ENCODE measurements around the gene MOV10L1.

MOV10L1 gene

GRCh38 chr22:50123119-50123518 lies 33.3 kb downstream of the MOV10L1 start:
- H4K8ac ChIP-seq (ENCODE audit: low read depth, low read length) = no peak overlapping the region
- no peak overlapping the region for H3K9ac ChIP-seq (ENCODE audit: low read length)
- H3K4me1 ChIP-seq (ENCODE audit: control insufficient read depth, low read depth, low read length) = no peaks in the 10 kb centered on the region
- no peak overlapping the region for H3K27ac ChIP-seq (ENCODE audit: low read depth, low read length)
- H3K18ac ChIP-seq (ENCODE audit: low read length) = no peak overlapping the region
- no peak overlapping the region for H3K56ac ChIP-seq (ENCODE audit: low read length)
- H3K79me1 ChIP-seq (ENCODE audit: low read length) = no peaks in the 10 kb centered on the region
- no peak overlapping the region for H3K4me2 ChIP-seq (ENCODE audit: low read length)
- H2BK120ac ChIP-seq (ENCODE audit: low read depth, low read length) = no peak overlapping the region
- H3K23ac ChIP-seq (ENCODE audit: low read length) = no peak overlapping the region
- H2AK5ac ChIP-seq (ENCODE audit: low read length) = no peak overlapping the region
- DNase-seq = no peak
- no peaks in the 10 kb centered on the region for H3K27me3 ChIP-seq (ENCODE audit: insufficient read depth, low read length, poor library complexity)
- no peak overlapping the region for H2BK5ac ChIP-seq (ENCODE audit: low read length)
- no peaks in the 10 kb centered on the region for H3K79me2 ChIP-seq (ENCODE audit: control insufficient read depth, insufficient read depth, low read length)
- no peak overlapping the region for H4K5ac ChIP-seq (ENCODE audit: low read length)
- H3K4ac ChIP-seq (ENCODE audit: low read depth, low read length) = no peak overlapping the region
- H3K36me3 ChIP-seq (ENCODE audit: control insufficient read depth, insufficient read depth, low read length) = no peaks in the 10 kb centered on the region
- WGBS (ENCODE audit: extremely low coverage, insufficient coverage, low lambda C conversion rate) = no CpG with 5 or more reads among the region's 4 CpGs
- no peak overlapping the region for H3K4me3 ChIP-seq (ENCODE audit: low read length)
- no peak overlapping the region for H2BK15ac ChIP-seq (replicated peaks; ENCODE audit: low read depth)

- no peak overlapping the region for H4K5ac ChIP-seq (ENCODE audit: low read length)
- H3K9ac ChIP-seq (ENCODE audit: low read length) = no peak overlapping the region
- no peak overlapping the region for H3K56ac ChIP-seq (ENCODE audit: low read length)
- no peak overlapping the region for H2AK5ac ChIP-seq (ENCODE audit: low read length)
- DNase-seq = no peak
- H2BK15ac ChIP-seq (replicated peaks; ENCODE audit: low read depth) = no peak overlapping the region
- no peak overlapping the region for H3K4me3 ChIP-seq (ENCODE audit: low read length)
- no peak overlapping the region for H2BK5ac ChIP-seq (ENCODE audit: low read length)
- no peak overlapping the region for H3K27ac ChIP-seq (ENCODE audit: low read depth, low read length)
- no peaks in the 10 kb centered on the region for H3K79me2 ChIP-seq (ENCODE audit: control insufficient read depth, insufficient read depth, low read length)
- no peaks in the 10 kb centered on the region for H3K36me3 ChIP-seq (ENCODE audit: control insufficient read depth, insufficient read depth, low read length)
- H3K4me1 ChIP-seq (ENCODE audit: control insufficient read depth, low read depth, low read length) = no peaks in the 10 kb centered on the region
- no peak overlapping the region for H3K18ac ChIP-seq (ENCODE audit: low read length)
- H3K4me2 ChIP-seq (ENCODE audit: low read length) = no peak overlapping the region
- no CpG with 5 or more reads among the region's 9 CpGs for WGBS (ENCODE audit: extremely low coverage, insufficient coverage, low lambda C conversion rate)
- no peak overlapping the region for H3K4ac ChIP-seq (ENCODE audit: low read depth, low read length)
- H3K79me1 ChIP-seq (ENCODE audit: low read length) = no peaks in the 10 kb centered on the region
- H2BK120ac ChIP-seq (ENCODE audit: low read depth, low read length) = no peak overlapping the region
- no peaks in the 10 kb centered on the region for H3K27me3 ChIP-seq (ENCODE audit: insufficient read depth, low read length, poor library complexity)
- no peak overlapping the region for H4K8ac ChIP-seq (ENCODE audit: low read depth, low read length)
- H3K23ac ChIP-seq (ENCODE audit: low read length) = no peak overlapping the region
Observed at GRCh38 chr22:50125029-50125428, 35.2 kb downstream of the MOV10L1 start.

DNA sequence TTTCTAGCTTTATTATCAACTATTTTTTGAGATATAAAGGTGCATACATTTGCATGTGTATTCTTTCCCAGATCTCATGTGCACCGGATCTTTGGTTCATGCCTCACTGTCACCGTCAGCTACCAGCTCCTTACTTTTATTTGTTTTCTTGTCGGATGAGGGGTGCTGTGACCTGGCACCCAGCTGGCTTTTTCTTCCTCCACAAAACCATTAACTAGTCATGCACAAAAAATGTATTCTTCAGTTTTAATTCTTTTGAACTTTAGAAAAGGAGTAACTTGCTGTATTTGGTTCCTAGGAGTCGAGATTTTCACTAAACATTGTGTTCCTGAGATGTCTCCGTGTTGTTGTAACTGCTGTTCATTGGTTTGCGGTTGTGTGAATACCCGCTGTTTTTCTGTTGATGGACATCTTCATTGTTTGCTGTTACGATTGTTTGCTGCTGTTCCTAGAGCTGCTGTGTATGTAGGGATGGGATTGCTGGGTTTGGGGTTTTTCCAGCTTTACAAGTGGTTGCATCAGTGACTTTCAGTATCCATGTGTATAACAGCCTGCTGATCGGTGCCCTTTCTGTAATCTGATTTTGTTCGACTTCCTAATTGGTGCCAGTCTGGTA lies 39.4 kb downstream of the MOV10L1 start:
- WGBS (ENCODE audit: extremely low coverage, insufficient coverage, low lambda C conversion rate) = no CpG with 5 or more reads among the region's 10 CpGs
- Histone ChIP-seq H2BK5ac (ENCODE audit: low read length) (no peak overlapping the region), H2BK15ac (replicated peaks; ENCODE audit: low read depth) (no peak overlapping the region)

DNA sequence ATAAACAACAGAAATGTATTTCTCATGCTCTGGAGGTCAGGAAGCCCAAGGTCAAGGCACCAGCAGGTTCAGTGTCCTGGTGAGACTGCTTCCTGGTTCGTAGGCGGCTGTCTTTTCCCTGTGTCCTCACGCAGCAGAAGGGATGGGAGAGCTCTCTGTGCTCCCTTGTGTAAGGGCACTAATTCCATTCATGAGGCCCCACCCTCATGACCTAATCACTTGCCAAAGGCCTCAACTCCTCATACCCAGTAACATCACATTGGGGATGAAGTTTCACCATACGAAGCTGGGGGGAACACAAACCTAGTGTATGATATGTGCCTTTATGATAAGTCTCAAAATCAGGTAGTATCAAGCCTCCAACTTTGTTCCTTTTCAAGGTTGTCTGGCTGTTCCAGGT lies 42.1 kb downstream of the MOV10L1 start:
- Histone ChIP-seq H3K18ac (ENCODE audit: low read length) (no peak overlapping the region), H3K36me3 (ENCODE audit: control insufficient read depth, insufficient read depth, low read length) (no peaks in the 10 kb centered on the region), H3K9ac (ENCODE audit: low read length) (no peak overlapping the region), H2BK15ac (replicated peaks; ENCODE audit: low read depth) (no peak overlapping the region), H3K4me3 (ENCODE audit: low read length) (no peak overlapping the region), H2BK5ac (ENCODE audit: low read length) (no peak overlapping the region), H3K27me3 (ENCODE audit: insufficient read depth, low read length, poor library complexity) (no peaks in the 10 kb centered on the region), H3K4me2 (ENCODE audit: low read length) (no peak overlapping the region), H3K79me1 (ENCODE audit: low read length) (no peaks in the 10 kb centered on the region), H3K27ac (ENCODE audit: low read depth, low read length) (no peak overlapping the region), H4K8ac (ENCODE audit: low read depth, low read length) (no peak overlapping the region), H2AK5ac (ENCODE audit: low read length) (no peak overlapping the region), H3K4me1 (ENCODE audit: control insufficient read depth, low read depth, low read length) (no peaks in the 10 kb centered on the region), H2BK120ac (ENCODE audit: low read depth, low read length) (no peak overlapping the region), H3K4ac (ENCODE audit: low read depth, low read length) (no peak overlapping the region), H4K5ac (ENCODE audit: low read length) (no peak overlapping the region), H3K56ac (ENCODE audit: low read length) (no peak overlapping the region), H3K23ac (ENCODE audit: low read length) (no peak overlapping the region), H3K79me2 (ENCODE audit: control insufficient read depth, insufficient read depth, low read length) (no peaks in the 10 kb centered on the region)
- DNase-seq = no peak
- no CpG with 5 or more reads among the region's 4 CpGs for WGBS (ENCODE audit: extremely low coverage, insufficient coverage, low lambda C conversion rate)

More for the DNA sequence above, 39.4 kb downstream of the MOV10L1 start:
- H3K79me2 ChIP-seq (ENCODE audit: control insufficient read depth, insufficient read depth, low read length) = no peaks in the 10 kb centered on the region
- H3K4me2 ChIP-seq (ENCODE audit: low read length) = no peak overlapping the region
- H3K27me3 ChIP-seq (ENCODE audit: insufficient read depth, low read length, poor library complexity) = no peaks in the 10 kb centered on the region
- no peaks in the 10 kb centered on the region for H3K79me1 ChIP-seq (ENCODE audit: low read length)
- no peak overlapping the region for H4K5ac ChIP-seq (ENCODE audit: low read length)
- no peak overlapping the region for H3K27ac ChIP-seq (ENCODE audit: low read depth, low read length)
- H3K9ac ChIP-seq (ENCODE audit: low read length) = no peak overlapping the region
- no peak for DNase-seq
- H3K36me3 ChIP-seq (ENCODE audit: control insufficient read depth, insufficient read depth, low read length) = no peaks in the 10 kb centered on the region
- H2BK120ac ChIP-seq (ENCODE audit: low read depth, low read length) = no peak overlapping the region
- H4K8ac ChIP-seq (ENCODE audit: low read depth, low read length) = no peak overlapping the region
- no peak overlapping the region for H3K56ac ChIP-seq (ENCODE audit: low read length)
- H3K4ac ChIP-seq (ENCODE audit: low read depth, low read length) = no peak overlapping the region
- H3K4me3 ChIP-seq (ENCODE audit: low read length) = no peak overlapping the region
- no peak overlapping the region for H2AK5ac ChIP-seq (ENCODE audit: low read length)
- H3K4me1 ChIP-seq (ENCODE audit: control insufficient read depth, low read depth, low read length) = no peaks in the 10 kb centered on the region
- no peak overlapping the region for H3K23ac ChIP-seq (ENCODE audit: low read length)
- no peak overlapping the region for H3K18ac ChIP-seq (ENCODE audit: low read length)

GRCh38 chr22:50134481-50134880 lies 44.7 kb downstream of the MOV10L1 start:
- H3K18ac ChIP-seq (ENCODE audit: low read length) = no peak overlapping the region
- H2BK15ac ChIP-seq (replicated peaks; ENCODE audit: low read depth) = no peak overlapping the region
- H3K4me1 ChIP-seq (ENCODE audit: control insufficient read depth, low read depth, low read length) = no peaks in the 10 kb centered on the region
- no peak overlapping the region for H3K4ac ChIP-seq (ENCODE audit: low read depth, low read length)
- H4K8ac ChIP-seq (ENCODE audit: low read depth, low read length) = no peak overlapping the region
- H3K23ac ChIP-seq (ENCODE audit: low read length) = no peak overlapping the region
- no CpG with 5 or more reads among the region's 10 CpGs for WGBS (ENCODE audit: extremely low coverage, insufficient coverage, low lambda C conversion rate)
- DNase-seq = no peak
- H3K27me3 ChIP-seq (ENCODE audit: insufficient read depth, low read length, poor library complexity) = no peaks in the 10 kb centered on the region
- H3K9ac ChIP-seq (ENCODE audit: low read length) = no peak overlapping the region
- no peaks in the 10 kb centered on the region for H3K36me3 ChIP-seq (ENCODE audit: control insufficient read depth, insufficient read depth, low read length)
- H2BK5ac ChIP-seq (ENCODE audit: low read length) = no peak overlapping the region
- H3K4me2 ChIP-seq (ENCODE audit: low read length) = no peak overlapping the region
- no peaks in the 10 kb centered on the region for H3K79me2 ChIP-seq (ENCODE audit: control insufficient read depth, insufficient read depth, low read length)
- no peak overlapping the region for H3K4me3 ChIP-seq (ENCODE audit: low read length)
- H3K79me1 ChIP-seq (ENCODE audit: low read length) = no peaks in the 10 kb centered on the region
- no peak overlapping the region for H2AK5ac ChIP-seq (ENCODE audit: low read length)
- no peak overlapping the region for H2BK120ac ChIP-seq (ENCODE audit: low read depth, low read length)
- no peak overlapping the region for H3K56ac ChIP-seq (ENCODE audit: low read length)
- H3K27ac ChIP-seq (ENCODE audit: low read depth, low read length) = no peak overlapping the region
- no peak overlapping the region for H4K5ac ChIP-seq (ENCODE audit: low read length)

DNA sequence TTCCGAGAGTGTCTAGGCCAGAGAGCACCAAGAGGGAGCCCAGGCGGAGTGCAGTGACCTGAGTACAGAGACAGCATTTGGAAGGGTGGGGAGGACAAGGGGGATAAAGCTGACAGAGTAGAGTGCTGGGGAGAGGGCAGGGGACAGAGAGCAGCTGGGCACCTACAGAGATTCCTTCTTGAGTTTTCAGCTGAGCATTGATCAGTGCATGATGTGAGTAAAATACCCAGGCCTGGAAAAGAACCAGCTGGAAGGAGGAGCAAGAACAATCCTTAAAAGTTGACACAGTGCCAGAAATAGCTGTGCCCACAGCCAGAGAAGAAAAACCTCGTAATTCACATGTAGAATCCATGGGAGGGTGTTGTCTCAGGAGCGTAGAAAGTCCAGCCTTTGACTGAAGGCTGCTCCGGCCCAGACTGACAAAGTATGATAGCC lies 46.8 kb downstream of the MOV10L1 start:
- no peak overlapping the region for H3K23ac ChIP-seq (ENCODE audit: low read length)
- WGBS (ENCODE audit: extremely low coverage, insufficient coverage, low lambda C conversion rate) = no CpG with 5 or more reads among the region's 5 CpGs
- H3K4ac ChIP-seq (ENCODE audit: low read depth, low read length) = no peak overlapping the region
- H3K56ac ChIP-seq (ENCODE audit: low read length) = no peak overlapping the region
- H3K79me1 ChIP-seq (ENCODE audit: low read length) = no peaks in the 10 kb centered on the region
- H3K4me2 ChIP-seq (ENCODE audit: low read length) = no peak overlapping the region
- H4K5ac ChIP-seq (ENCODE audit: low read length) = no peak overlapping the region
- H3K79me2 ChIP-seq (ENCODE audit: control insufficient read depth, insufficient read depth, low read length) = no peaks in the 10 kb centered on the region
- no peak overlapping the region for H2AK5ac ChIP-seq (ENCODE audit: low read length)
- H3K36me3 ChIP-seq (ENCODE audit: control insufficient read depth, insufficient read depth, low read length) = no peaks in the 10 kb centered on the region
- no peak overlapping the region for H3K18ac ChIP-seq (ENCODE audit: low read length)
- no peaks in the 10 kb centered on the region for H3K27me3 ChIP-seq (ENCODE audit: insufficient read depth, low read length, poor library complexity)
- no peak overlapping the region for H2BK5ac ChIP-seq (ENCODE audit: low read length)
- no peak overlapping the region for H3K27ac ChIP-seq (ENCODE audit: low read depth, low read length)
- no peak overlapping the region for H4K8ac ChIP-seq (ENCODE audit: low read depth, low read length)
- no peak overlapping the region for H3K4me3 ChIP-seq (ENCODE audit: low read length)
- no peak overlapping the region for H2BK15ac ChIP-seq (replicated peaks; ENCODE audit: low read depth)
- H2BK120ac ChIP-seq (ENCODE audit: low read depth, low read length) = no peak overlapping the region
- DNase-seq = no peak
- H3K4me1 ChIP-seq (ENCODE audit: control insufficient read depth, low read depth, low read length) = no peaks in the 10 kb centered on the region
- H3K9ac ChIP-seq (ENCODE audit: low read length) = no peak overlapping the region

All from mesendoderm (in vitro differentiated cells).